Thymus (tissue), 11 donors: ENCODE results near the gene UBE2B. TPM values are rescaled to one million over a fixed set of nuclear protein-coding genes. Genes with fewer than 3 reads are reported as not detected.

Source experiments
- DNase-seq, 9 donors: peaks; one replicate each; pipeline ENCODE4 v3.0.0-alpha.2; 2013; ENCODE audit warnings: low spot score in 9 of 9, low read depth in 6 of 9, missing footprints in 1 of 9
- H3K27ac ChIP-seq, 2 donors: one replicate each; pipeline ENCODE4 v1.5.1; 2013; ENCODE audit warnings: control low read depth in 1 of 2, low read depth in 1 of 2, low read length in 1 of 2, mild to moderate bottlenecking in 1 of 2, moderate library complexity in 1 of 2
- H3K27me3 ChIP-seq, 2 donors: one replicate each; pipeline ENCODE4 v1.5.1; 2013; ENCODE audit warnings: low read length in 1 of 2; ENCODE audit not compliant: control insufficient read depth in 2 of 2, insufficient read depth in 1 of 2
- H3K36me3 ChIP-seq, 2 donors: one replicate each; pipeline ENCODE4 v1.5.1; 2013; ENCODE audit warnings: low read length in 1 of 2, mild to moderate bottlenecking in 1 of 2, moderate library complexity in 1 of 2; ENCODE audit not compliant: control insufficient read depth in 2 of 2, insufficient read depth in 2 of 2
- H3K4me1 ChIP-seq, 2 donors: one replicate each; pipeline ENCODE4 v1.5.1; 2013; ENCODE audit warnings: low read length in 2 of 2; ENCODE audit not compliant: control insufficient read depth in 2 of 2, insufficient read depth in 2 of 2
- H3K4me3 ChIP-seq, 2 donors: one replicate each; pipeline ENCODE4 v1.5.1; 2013; ENCODE audit warnings: low read length in 2 of 2, control low read depth in 1 of 2, mild to moderate bottlenecking in 1 of 2
- H3K9me3 ChIP-seq, 2 donors: one replicate each; pipeline ENCODE4 v1.5.1; 2013; ENCODE audit warnings: low read length in 1 of 2, mild to moderate bottlenecking in 1 of 2; ENCODE audit not compliant: control insufficient read depth in 2 of 2, insufficient read depth in 1 of 2
- WGBS: extraction: QIAGEN DNeasy Blood & Tissue Kit; methylation state at CpG from one replicate; pipeline ENCODE4 v1.1.7; 2013; 5-methylcytosine and 5-hydroxymethylcytosine counted together
- polyA plus RNA-seq: library from polyadenylated mRNA; stranded (reverse); fragments of 200-250 nt; gene quantifications from one replicate; pipeline ENCODE4 v1.2.3, GENCODE V29; 2013
- total RNA-seq: library from RNA; stranded (reverse); fragments of 120-200 nt; gene quantifications from one replicate; pipeline ENCODE4 v1.2.4, GENCODE V29; 2013
- donor health status: healthy.

UBE2B gene
- total and polyA plus RNA-seq, 2 donors: 20.1 to 238 TPM

DNA sequence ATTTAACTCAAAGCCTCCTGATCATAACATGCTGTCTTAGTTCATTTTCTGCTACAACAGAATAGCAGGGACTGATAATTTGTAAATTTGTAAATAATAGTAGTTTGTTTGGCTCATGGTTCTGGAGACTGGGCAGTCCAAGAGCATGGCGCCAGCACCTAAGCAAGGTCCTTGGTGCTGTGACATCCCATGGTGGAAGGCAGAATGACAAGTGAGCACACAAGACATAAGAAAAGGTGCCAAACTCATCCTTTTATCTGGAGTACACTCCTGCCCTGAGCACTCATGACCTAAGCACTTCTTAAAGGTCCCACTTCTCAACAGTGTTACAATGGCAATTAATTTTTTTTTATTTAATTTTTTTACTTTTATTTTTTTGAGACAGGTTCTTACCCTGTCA is 16.1 kb downstream of the UBE2B start:
- no peaks in the 10 kb centered on the region for H3K27me3 ChIP-seq
- H3K4me1 ChIP-seq: no peaks in the 10 kb centered on the region
- H3K36me3 ChIP-seq: peaks cover 32 to 81% of the 10 kb centered on the region in 2 donors
- 98% methylated on average over 1 of the region's 1 CpG for WGBS
- no peaks in the 10 kb centered on the region for H3K9me3 ChIP-seq
- no peak for DNase-seq
- H3K27ac ChIP-seq: no peak overlapping the region
- no peak overlapping the region for H3K4me3 ChIP-seq

DNA sequence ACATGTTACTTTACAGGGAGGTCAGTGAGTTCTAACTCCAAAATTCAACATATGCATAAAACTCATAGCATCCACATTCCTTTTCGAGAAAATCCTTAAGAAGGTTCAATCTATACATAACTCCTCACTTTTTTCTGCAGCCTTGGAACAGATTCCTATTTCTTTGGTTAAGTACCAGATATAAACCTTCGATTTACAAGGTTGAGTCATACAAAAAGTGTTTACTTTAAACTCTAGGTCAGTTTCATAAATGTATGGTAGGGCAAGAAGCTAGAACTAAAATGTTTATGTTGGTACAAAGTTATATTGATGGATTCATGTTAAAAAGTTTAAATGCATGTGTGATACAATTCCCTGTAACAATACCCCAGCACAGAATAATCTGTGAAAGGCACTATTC is 20.9 kb downstream of the UBE2B start:
- no peak for DNase-seq
- Histone ChIP-seq H3K4me1 (no peaks in the 10 kb centered on the region), H3K36me3 (peaks cover 47 to 90% of the 10 kb centered on the region in 2 donors), H3K27ac (no peak overlapping the region), H3K27me3 (no peaks in the 10 kb centered on the region), H3K4me3 (no peak overlapping the region), H3K9me3 (no peaks in the 10 kb centered on the region)
- WGBS: 98% methylated on average over 2 of the region's 2 CpGs

- Histone ChIP-seq H3K4me3 (no peak overlapping the region), H3K36me3 (peaks cover 39 to 85% of the 10 kb centered on the region in 2 donors), H3K4me1 (no peaks in the 10 kb centered on the region), H3K9me3 (no peaks in the 10 kb centered on the region), H3K27me3 (no peaks in the 10 kb centered on the region), H3K27ac (no peak overlapping the region)
- 98% methylated on average over 7 of the region's 7 CpGs for WGBS
- no peak for DNase-seq
Observed at GRCh38 chr5:134394932-134395331, 23.6 kb downstream of the UBE2B start.

DNA sequence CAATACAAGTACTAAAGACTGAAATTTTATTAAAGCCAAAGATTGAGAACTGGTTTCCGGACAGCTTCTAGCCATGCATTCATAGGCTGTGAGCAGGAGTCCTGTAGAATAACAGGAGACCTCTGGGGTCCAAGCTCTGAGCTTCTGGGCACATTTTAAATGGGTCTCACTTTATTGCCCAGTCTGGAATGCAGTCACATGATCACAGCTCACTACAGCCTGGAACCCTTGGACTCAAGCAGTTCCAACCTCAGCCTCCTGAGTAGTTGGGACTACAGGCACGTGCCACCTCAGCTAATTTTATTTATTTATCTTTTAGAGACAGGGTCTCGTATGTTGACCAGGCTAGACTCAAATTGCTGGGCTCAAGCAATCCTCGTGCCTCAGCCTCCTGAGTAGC is 24.9 kb downstream of the UBE2B start:
- Histone ChIP-seq H3K27ac (no peak overlapping the region), H3K4me1 (no peaks in the 10 kb centered on the region), H3K4me3 (no peak overlapping the region), H3K36me3 (peaks cover 39 to 80% of the 10 kb centered on the region in 2 donors), H3K27me3 (no peaks in the 10 kb centered on the region), H3K9me3 (no peaks in the 10 kb centered on the region)
- 97% methylated on average over 4 of the region's 4 CpGs for WGBS
- DNase-seq: no peak

- Histone ChIP-seq H3K9me3 (no peaks in the 10 kb centered on the region), H3K4me3 (no peak overlapping the region), H3K4me1 (no peaks in the 10 kb centered on the region), H3K27me3 (no peaks in the 10 kb centered on the region), H3K36me3 (peaks cover 40 to 77% of the 10 kb centered on the region in 2 donors), H3K27ac (no peak overlapping the region)
- 95% methylated on average over 2 of the region's 2 CpGs for WGBS
- no peak for DNase-seq
Observed at GRCh38 chr5:134397196-134397595, 25.8 kb downstream of the UBE2B start.

- H3K36me3 ChIP-seq: peaks cover 31 to 63% of the 10 kb centered on the region in 2 donors
- H3K4me3 ChIP-seq: no peak overlapping the region
- H3K27ac ChIP-seq: no peak overlapping the region
- no peak for DNase-seq
- 99% methylated on average over 2 of the region's 2 CpGs for WGBS
- H3K27me3 ChIP-seq: no peaks in the 10 kb centered on the region
- H3K4me1 ChIP-seq: no peaks in the 10 kb centered on the region
- H3K9me3 ChIP-seq: no peaks in the 10 kb centered on the region
Observed at GRCh38 chr5:134398609-134399155, 27.3 kb downstream of the UBE2B start.

DNA sequence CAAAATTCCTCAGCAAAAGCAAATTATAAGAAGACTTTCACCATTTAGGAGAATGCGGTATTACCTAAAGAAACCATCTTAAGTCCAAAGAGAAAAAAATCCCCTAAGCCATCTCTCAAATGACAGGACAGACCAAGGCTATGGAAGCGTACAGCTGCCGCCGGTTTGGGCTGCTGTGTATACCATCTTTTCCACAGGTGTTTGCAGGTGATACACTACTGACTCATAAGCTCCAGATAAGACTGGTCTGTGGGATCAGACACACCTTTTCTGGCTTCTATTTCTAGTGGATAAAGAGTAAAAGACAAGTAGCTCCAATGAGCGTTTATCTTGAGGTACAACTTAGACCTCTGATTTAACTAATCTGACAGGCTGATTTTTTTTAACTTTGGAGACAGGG is 32.6 kb downstream of the UBE2B start:
- DNase-seq: no peak
- peaks cover 21 to 29% of the 10 kb centered on the region in 2 donors for H3K36me3 ChIP-seq
- H3K4me1 ChIP-seq: no peaks in the 10 kb centered on the region
- no peak overlapping the region for H3K27ac ChIP-seq
- 98% methylated on average over 5 of the region's 5 CpGs for WGBS
- H3K9me3 ChIP-seq: no peaks in the 10 kb centered on the region
- H3K4me3 ChIP-seq: no peak overlapping the region
- no peaks in the 10 kb centered on the region for H3K27me3 ChIP-seq

DNA sequence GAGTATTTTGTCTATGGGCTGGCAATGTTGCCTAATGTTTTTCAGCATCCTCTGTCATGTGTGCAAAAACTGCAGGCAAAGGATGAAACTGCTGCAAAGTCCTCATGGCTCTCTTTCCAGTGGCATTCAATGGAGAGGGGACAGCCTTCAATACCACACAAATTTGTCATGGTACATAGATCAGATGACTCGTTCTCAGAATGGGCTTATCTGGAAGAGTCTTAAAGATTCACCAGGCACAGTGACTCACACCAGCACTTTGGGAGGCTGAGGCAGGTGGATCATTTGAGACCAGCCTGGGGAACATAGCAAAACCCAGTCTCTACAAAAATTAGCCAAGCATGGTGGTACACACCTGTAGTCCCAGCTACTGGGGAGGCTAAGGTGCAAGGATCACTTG is 35.0 kb downstream of the UBE2B start:
- H3K4me1 ChIP-seq: peaks cover 7 to 8% of the 10 kb centered on the region in 2 donors
- peaks cover 21 to 25% of the 10 kb centered on the region in 2 donors for H3K36me3 ChIP-seq
- 96% methylated on average over 1 of the region's 1 CpG for WGBS
- no peak overlapping the region for H3K4me3 ChIP-seq
- DNase-seq: no peak
- no peaks in the 10 kb centered on the region for H3K9me3 ChIP-seq
- no peak overlapping the region for H3K27ac ChIP-seq
- no peaks in the 10 kb centered on the region for H3K27me3 ChIP-seq

DNA sequence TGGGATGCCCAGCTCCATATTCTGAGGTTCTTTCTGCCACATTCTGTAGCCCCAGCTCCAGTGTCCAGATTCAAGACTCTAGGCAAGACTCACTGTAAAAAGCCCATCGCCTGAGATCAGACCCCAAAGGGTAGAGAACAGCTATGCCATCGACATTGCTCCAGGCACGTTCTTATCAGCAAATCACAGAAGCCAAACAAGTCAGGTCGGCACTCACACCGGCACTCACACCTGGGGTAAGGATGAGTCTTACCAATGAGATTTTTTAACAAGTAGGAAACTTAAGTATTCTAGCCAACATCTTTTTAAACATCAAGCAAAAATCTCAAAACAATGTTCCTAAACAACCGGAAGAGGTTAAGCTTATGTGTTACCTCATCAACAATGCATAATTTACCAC is 38.0 kb downstream of the UBE2B start:
- Histone ChIP-seq H3K27me3 (no peaks in the 10 kb centered on the region), H3K9me3 (peaks cover 0 to 3% of the 10 kb centered on the region in 2 donors), H3K4me1 (peaks cover 11 to 16% of the 10 kb centered on the region in 2 donors), H3K27ac (no peak overlapping the region), H3K4me3 (no peak overlapping the region), H3K36me3 (peaks cover 14 to 20% of the 10 kb centered on the region in 2 donors)
- DNase-seq: no peak
- 93% methylated on average over 6 of the region's 6 CpGs for WGBS
